ENCODE measurements around the gene ACADVL.

- TF ChIP-seq, protein P1, sequence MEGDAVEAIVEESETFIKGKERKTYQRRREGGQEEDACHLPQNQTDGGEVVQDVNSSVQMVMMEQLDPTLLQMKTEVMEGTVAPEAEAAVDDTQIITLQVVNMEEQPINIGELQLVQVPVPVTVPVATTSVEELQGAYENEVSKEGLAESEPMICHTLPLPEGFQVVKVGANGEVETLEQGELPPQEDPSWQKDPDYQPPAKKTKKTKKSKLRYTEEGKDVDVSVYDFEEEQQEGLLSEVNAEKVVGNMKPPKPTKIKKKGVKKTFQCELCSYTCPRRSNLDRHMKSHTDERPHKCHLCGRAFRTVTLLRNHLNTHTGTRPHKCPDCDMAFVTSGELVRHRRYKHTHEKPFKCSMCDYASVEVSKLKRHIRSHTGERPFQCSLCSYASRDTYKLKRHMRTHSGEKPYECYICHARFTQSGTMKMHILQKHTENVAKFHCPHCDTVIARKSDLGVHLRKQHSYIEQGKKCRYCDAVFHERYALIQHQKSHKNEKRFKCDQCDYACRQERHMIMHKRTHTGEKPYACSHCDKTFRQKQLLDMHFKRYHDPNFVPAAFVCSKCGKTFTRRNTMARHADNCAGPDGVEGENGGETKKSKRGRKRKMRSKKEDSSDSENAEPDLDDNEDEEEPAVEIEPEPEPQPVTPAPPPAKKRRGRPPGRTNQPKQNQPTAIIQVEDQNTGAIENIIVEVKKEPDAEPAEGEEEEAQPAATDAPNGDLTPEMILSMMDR (IDR thresholded peaks at IDR 0.05; ENCODE audit: low read depth, low read length, missing input control) = no peak
- no peak for TF ChIP-seq TAF1 (conservative IDR thresholded peaks at IDR 0.05)
- TF ChIP-seq, protein P2, sequence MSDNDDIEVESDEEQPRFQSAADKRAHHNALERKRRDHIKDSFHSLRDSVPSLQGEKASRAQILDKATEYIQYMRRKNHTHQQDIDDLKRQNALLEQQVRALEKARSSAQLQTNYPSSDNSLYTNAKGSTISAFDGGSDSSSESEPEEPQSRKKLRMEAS (IDR thresholded peaks at IDR 0.05) = no peak
- no peak for TF ChIP-seq GABPA (IDR thresholded peaks at IDR 0.05 in 1 of 2, conservative IDR thresholded peaks at IDR 0.05 in 1 of 2)
- TF ChIP-seq RAD21 (IDR thresholded peaks at IDR 0.05) = no peak
- TF ChIP-seq ATF3 (IDR thresholded peaks at IDR 0.05) = no peak
- no peak for TF ChIP-seq RXRA (IDR thresholded peaks at IDR 0.05)
- TF ChIP-seq EGR1 (IDR thresholded peaks at IDR 0.05; ENCODE audit: low read depth in 2 of 2) = no peak
- TF ChIP-seq, protein P3, sequence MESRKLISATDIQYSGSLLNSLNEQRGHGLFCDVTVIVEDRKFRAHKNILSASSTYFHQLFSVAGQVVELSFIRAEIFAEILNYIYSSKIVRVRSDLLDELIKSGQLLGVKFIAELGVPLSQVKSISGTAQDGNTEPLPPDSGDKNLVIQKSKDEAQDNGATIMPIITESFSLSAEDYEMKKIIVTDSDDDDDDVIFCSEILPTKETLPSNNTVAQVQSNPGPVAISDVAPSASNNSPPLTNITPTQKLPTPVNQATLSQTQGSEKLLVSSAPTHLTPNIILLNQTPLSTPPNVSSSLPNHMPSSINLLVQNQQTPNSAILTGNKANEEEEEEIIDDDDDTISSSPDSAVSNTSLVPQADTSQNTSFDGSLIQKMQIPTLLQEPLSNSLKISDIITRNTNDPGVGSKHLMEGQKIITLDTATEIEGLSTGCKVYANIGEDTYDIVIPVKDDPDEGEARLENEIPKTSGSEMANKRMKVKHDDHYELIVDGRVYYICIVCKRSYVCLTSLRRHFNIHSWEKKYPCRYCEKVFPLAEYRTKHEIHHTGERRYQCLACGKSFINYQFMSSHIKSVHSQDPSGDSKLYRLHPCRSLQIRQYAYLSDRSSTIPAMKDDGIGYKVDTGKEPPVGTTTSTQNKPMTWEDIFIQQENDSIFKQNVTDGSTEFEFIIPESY (IDR thresholded peaks at IDR 0.05) = no peak
- no peak for TF ChIP-seq FOXA1 (IDR thresholded peaks at IDR 0.05)
- TF ChIP-seq JUND (IDR thresholded peaks at IDR 0.05) = no peak
Observed at GRCh38 chr17:7256766-7257456, 37.2 kb downstream of the ACADVL start.

All from liver (tissue), 3 donors.